ENCODE results near the gene HSD17B11. TPM values are rescaled to one million over a fixed set of nuclear protein-coding genes. Genes with fewer than 3 reads are reported as not detected.

Gene HSD17B11
- total RNA-seq, 1 experiment from 2014 or later = 47.4 TPM

DNA sequence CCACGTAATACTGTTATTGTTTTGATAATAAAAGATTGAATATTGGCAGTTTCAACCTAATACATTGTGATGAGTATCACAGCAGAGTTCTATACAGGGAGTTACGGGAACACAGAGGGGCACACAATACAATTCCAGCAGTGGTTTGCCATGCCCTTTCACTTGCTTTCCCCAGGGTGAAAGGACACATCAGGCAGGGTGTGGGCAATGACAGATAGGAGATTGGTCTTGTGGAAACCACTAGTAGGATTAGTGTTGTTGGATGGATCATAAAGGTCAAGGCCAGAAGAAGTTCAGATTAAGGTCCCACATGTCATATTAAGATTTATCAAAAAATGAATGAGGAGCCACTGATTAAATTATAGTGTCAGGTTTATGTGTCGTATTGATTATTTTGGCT is 8.1 kb downstream of the HSD17B11 start:
- RAD21 ChIA-PET (ENCODE audit: low non-redundant PET in 1 of 2, low total read pairs in 2 of 2, uncharacterized antibody in 2 of 2, unreplicated experiment in 2 of 2) = no interaction called here
- peaks cover 59% of the 10 kb centered on the region for H3K79me2 ChIP-seq (ENCODE audit: insufficient read depth, low read length)
- H3K4me2 ChIP-seq (ENCODE audit: low read length) = no peak overlapping the region
- CTCF ChIA-PET = no interaction called here
- no peak for TF ChIP-seq ELF1 (IDR thresholded peaks at IDR 0.05; ENCODE audit: borderline replicate concordance, low read depth)
- no peak for TF ChIP-seq FOSL1 (IDR thresholded peaks at IDR 0.05; ENCODE audit: low read depth)
- no peak for TF ChIP-seq POLR2A (IDR thresholded peaks at IDR 0.05; ENCODE audit: borderline replicate concordance, extremely low read depth, insufficient read depth, insufficient read length)
- no peak for TF ChIP-seq JUND (IDR thresholded peaks at IDR 0.05)
- no peak for TF ChIP-seq CEBPB (IDR thresholded peaks at IDR 0.05; ENCODE audit: low read depth)
- TF ChIP-seq SIN3A (IDR thresholded peaks at IDR 0.05; ENCODE audit: low read depth) = no peak
- TF ChIP-seq, protein P1, sequence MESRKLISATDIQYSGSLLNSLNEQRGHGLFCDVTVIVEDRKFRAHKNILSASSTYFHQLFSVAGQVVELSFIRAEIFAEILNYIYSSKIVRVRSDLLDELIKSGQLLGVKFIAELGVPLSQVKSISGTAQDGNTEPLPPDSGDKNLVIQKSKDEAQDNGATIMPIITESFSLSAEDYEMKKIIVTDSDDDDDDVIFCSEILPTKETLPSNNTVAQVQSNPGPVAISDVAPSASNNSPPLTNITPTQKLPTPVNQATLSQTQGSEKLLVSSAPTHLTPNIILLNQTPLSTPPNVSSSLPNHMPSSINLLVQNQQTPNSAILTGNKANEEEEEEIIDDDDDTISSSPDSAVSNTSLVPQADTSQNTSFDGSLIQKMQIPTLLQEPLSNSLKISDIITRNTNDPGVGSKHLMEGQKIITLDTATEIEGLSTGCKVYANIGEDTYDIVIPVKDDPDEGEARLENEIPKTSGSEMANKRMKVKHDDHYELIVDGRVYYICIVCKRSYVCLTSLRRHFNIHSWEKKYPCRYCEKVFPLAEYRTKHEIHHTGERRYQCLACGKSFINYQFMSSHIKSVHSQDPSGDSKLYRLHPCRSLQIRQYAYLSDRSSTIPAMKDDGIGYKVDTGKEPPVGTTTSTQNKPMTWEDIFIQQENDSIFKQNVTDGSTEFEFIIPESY (IDR thresholded peaks at IDR 0.05; ENCODE audit: extremely low read depth, insufficient replicate concordance, low read length) = no peak
- TF ChIP-seq, protein P2, sequence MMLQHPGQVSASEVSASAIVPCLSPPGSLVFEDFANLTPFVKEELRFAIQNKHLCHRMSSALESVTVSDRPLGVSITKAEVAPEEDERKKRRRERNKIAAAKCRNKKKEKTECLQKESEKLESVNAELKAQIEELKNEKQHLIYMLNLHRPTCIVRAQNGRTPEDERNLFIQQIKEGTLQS (IDR thresholded peaks at IDR 0.05) = no peak
- no peak for TF ChIP-seq ZNF274 (IDR thresholded peaks at IDR 0.05; ENCODE audit: low read depth, low read length)
- no peak for TF ChIP-seq EZH2 (IDR thresholded peaks at IDR 0.05)
- no peak for TF ChIP-seq POLR2AphosphoS5 (IDR thresholded peaks at IDR 0.05; ENCODE audit: low read depth, low read length)
- TF ChIP-seq, protein P3, sequence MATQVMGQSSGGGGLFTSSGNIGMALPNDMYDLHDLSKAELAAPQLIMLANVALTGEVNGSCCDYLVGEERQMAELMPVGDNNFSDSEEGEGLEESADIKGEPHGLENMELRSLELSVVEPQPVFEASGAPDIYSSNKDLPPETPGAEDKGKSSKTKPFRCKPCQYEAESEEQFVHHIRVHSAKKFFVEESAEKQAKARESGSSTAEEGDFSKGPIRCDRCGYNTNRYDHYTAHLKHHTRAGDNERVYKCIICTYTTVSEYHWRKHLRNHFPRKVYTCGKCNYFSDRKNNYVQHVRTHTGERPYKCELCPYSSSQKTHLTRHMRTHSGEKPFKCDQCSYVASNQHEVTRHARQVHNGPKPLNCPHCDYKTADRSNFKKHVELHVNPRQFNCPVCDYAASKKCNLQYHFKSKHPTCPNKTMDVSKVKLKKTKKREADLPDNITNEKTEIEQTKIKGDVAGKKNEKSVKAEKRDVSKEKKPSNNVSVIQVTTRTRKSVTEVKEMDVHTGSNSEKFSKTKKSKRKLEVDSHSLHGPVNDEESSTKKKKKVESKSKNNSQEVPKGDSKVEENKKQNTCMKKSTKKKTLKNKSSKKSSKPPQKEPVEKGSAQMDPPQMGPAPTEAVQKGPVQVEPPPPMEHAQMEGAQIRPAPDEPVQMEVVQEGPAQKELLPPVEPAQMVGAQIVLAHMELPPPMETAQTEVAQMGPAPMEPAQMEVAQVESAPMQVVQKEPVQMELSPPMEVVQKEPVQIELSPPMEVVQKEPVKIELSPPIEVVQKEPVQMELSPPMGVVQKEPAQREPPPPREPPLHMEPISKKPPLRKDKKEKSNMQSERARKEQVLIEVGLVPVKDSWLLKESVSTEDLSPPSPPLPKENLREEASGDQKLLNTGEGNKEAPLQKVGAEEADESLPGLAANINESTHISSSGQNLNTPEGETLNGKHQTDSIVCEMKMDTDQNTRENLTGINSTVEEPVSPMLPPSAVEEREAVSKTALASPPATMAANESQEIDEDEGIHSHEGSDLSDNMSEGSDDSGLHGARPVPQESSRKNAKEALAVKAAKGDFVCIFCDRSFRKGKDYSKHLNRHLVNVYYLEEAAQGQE (IDR thresholded peaks at IDR 0.05; ENCODE audit: low read depth) = no peak
- TF ChIP-seq SRF (IDR thresholded peaks at IDR 0.05; ENCODE audit: low read depth) = no peak
- TF ChIP-seq RAD21 (IDR thresholded peaks at IDR 0.05; ENCODE audit: low read depth) = no peak
- no peak for TF ChIP-seq ZFX (IDR thresholded peaks at IDR 0.05)
- TF ChIP-seq EZH2phosphoT487 (IDR thresholded peaks at IDR 0.05; ENCODE audit: borderline replicate concordance) = no peak
- no peak overlapping the region for H2AFZ ChIP-seq (ENCODE audit: low read depth, low read length, poor library complexity, severe bottlenecking)
- intact Hi-C loops (cut with micrococcal nuclease) = no loop called here
- no peak overlapping the region for H3K4me3 ChIP-seq (replicated peaks in 1 of 2; ENCODE audit: low read depth in 1 of 2, low read length in 2 of 2)
- no peak overlapping the region for H3K9ac ChIP-seq (ENCODE audit: low read length)
- no peaks in the 10 kb centered on the region for H3K9me3 ChIP-seq (ENCODE audit: control insufficient read depth in 1 of 2, insufficient read depth in 1 of 2, low read depth in 1 of 2, low read length in 2 of 2)
- POLR2A ChIA-PET = interaction anchor here (2.0 kb wide), 1 partner anchor 8 kb away, joined by 12 read pairs; the partner anchor contains the start of gene HSD17B11
- DNase-seq (ENCODE audit: low read depth, low spot score) = no peak
- no peak overlapping the region for H3K27ac ChIP-seq (ENCODE audit: low read depth, low read length)
- H3K27me3 ChIP-seq (ENCODE audit: insufficient read depth, low read length) = no peaks in the 10 kb centered on the region
- H3K4me1 ChIP-seq (ENCODE audit: control insufficient read depth in 1 of 2, insufficient read depth in 2 of 2, low read length in 2 of 2) = no peaks in the 10 kb centered on the region
- no TSS peak for BruUV-seq (replicated peaks)
- ATAC-seq = no peak
- peaks cover 4 to 9% of the 10 kb centered on the region in 2 experiments; a peak in 1 of 4 replicates for H3K36me3 ChIP-seq (ENCODE audit: control insufficient read depth in 1 of 2, insufficient read depth in 2 of 2, low read length in 2 of 2)
- H3K9me2 ChIP-seq (ENCODE audit: insufficient read depth) = no peaks in the 10 kb centered on the region
- H4K20me1 ChIP-seq (ENCODE audit: insufficient read depth) = no peaks in the 10 kb centered on the region
